OCI-LY7 (cell line): ENCODE data around the gene ANKDD1A.

ENCODE experiments used
- EZH2phosphoT487 ChIP-seq: fragments of 200-600 bp; sonication (generic); IDR thresholded peaks from 2 replicates; pipeline ENCODE4 v1.6.1; 2018; ENCODE audit warnings: low read depth, borderline replicate concordance, mild to moderate bottlenecking, mixed run types, antibody characterized with exemption, low read length, moderate library complexity, mixed read lengths
- TF ChIP-seq, protein P1 (sequence below): fragments of 200-600 bp; sonication (generic); conservative IDR thresholded peaks from 2 replicates; pipeline ENCODE4 v1.5.1; 2014; ENCODE audit warnings: mild to moderate bottlenecking, antibody characterized with exemption, low read length, moderate library complexity, mixed read lengths

- TF ChIP-seq, protein P1, sequence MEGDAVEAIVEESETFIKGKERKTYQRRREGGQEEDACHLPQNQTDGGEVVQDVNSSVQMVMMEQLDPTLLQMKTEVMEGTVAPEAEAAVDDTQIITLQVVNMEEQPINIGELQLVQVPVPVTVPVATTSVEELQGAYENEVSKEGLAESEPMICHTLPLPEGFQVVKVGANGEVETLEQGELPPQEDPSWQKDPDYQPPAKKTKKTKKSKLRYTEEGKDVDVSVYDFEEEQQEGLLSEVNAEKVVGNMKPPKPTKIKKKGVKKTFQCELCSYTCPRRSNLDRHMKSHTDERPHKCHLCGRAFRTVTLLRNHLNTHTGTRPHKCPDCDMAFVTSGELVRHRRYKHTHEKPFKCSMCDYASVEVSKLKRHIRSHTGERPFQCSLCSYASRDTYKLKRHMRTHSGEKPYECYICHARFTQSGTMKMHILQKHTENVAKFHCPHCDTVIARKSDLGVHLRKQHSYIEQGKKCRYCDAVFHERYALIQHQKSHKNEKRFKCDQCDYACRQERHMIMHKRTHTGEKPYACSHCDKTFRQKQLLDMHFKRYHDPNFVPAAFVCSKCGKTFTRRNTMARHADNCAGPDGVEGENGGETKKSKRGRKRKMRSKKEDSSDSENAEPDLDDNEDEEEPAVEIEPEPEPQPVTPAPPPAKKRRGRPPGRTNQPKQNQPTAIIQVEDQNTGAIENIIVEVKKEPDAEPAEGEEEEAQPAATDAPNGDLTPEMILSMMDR = no peak
- no peak for TF ChIP-seq EZH2phosphoT487
Measured at GRCh38 chr15:64930778-64931371, 19.2 kb downstream of the ANKDD1A start.
